ENCODE data around the gene CFAP58. TPM values are rescaled to one million over a fixed set of nuclear protein-coding genes. Genes with fewer than 3 reads are reported as not detected.

The CFAP58 gene
- total RNA-seq, 6 experiments from 2014 or later, result 0.10 to 2.9 (median 0.15) TPM; not detected in 2

DNA sequence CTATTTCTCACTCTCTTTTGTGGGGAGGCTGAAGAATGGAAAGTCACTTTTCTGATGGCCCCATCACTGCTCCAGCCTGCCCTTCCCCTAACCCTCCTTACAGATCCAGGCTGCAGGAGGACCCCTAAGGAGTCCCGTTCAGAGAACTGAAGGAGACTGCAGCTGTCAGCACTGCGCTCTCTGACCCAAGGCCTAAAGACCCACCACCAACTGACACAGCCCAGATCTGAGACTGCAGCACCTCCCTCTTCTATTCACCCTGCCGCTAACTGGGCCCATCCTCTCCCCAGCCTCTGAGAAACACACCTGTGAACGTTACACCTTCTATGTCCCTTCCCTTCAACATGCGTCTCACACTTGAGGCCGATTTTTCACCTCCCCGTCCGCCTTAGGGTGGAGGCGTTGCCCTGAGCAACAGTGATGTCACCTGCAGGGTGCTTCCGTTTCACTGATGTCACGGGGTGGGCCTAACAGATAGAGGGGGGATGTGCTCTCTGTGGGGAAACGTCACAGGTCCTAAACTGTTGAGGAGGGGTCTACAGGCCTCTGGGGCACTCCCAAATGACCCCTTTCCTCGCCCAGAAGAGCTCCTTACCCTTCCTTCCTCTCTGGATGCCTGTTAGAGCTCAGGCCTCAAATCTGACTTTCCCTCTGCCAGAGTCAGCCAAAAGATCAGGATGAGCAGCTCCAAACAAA is 20.5 kb upstream of the CFAP58 start:
- Histone ChIP-seq H3K4me1 (peaks cover 0 to 41% (median 0%) of the 10 kb centered on the region in 4 donors), H3K4me3 (no peak overlapping the region), H3K9me3 (no peaks in the 10 kb centered on the region), H3K36me3 (no peaks in the 10 kb centered on the region), H3K27me3 (no peaks in the 10 kb centered on the region), H3K27ac (peak overlapping the region in 2 of 3 donors; percentile 12 to 26)
- WGBS (ENCODE audit: insufficient coverage, low coverage, low lambda C conversion rate, missing lambda C conversion rate), result 78% methylated on average over 11 of the region's 13 CpGs
- TF ChIP-seq POLR2A (IDR thresholded peaks at IDR 0.05), result no peak
- TF ChIP-seq, protein P1, sequence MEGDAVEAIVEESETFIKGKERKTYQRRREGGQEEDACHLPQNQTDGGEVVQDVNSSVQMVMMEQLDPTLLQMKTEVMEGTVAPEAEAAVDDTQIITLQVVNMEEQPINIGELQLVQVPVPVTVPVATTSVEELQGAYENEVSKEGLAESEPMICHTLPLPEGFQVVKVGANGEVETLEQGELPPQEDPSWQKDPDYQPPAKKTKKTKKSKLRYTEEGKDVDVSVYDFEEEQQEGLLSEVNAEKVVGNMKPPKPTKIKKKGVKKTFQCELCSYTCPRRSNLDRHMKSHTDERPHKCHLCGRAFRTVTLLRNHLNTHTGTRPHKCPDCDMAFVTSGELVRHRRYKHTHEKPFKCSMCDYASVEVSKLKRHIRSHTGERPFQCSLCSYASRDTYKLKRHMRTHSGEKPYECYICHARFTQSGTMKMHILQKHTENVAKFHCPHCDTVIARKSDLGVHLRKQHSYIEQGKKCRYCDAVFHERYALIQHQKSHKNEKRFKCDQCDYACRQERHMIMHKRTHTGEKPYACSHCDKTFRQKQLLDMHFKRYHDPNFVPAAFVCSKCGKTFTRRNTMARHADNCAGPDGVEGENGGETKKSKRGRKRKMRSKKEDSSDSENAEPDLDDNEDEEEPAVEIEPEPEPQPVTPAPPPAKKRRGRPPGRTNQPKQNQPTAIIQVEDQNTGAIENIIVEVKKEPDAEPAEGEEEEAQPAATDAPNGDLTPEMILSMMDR (IDR thresholded peaks at IDR 0.05), result no peak
- intact Hi-C loops (cut with DNase I), result no loop called here
- DNase-seq (peak in 1 of 3 donors; percentile 43), ATAC-seq (no peak)

DNA sequence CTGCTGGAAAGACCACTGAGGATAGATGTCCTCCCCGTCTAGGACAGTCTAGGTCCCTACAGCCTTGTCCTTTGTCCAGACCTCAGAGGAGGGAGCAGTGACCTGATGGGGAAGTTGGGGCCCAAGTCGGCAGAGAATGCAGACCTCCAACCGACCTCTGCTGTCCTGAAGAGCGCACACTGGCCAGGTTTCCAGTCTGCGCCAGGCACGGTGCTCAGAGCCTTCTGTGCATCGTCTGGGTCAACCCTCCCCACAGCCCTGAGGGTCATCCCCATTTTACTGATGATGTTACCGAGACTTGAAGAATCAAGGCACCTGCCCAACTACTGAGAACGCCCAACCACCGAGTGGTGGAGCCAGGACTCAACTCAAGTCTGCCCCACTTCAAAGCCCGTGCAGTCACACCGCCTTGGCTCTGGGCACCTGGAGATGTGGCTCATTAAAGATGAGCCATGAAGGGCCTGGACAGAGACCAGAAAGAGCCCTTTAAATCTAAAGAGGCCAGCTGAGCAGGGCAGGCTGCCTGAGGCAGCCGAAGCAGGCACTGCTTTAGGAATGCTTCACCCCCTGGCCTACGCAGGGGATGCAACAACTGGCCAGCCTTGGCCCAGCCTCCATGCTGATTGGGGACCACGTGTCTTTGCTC is 19.8 kb upstream of the CFAP58 start:
- ATAC-seq, result no peak
- Histone ChIP-seq H3K4me3 (no peak overlapping the region), H3K4me1 (peaks cover 0 to 41% (median 0%) of the 10 kb centered on the region in 4 donors), H3K9me3 (no peaks in the 10 kb centered on the region), H3K27me3 (no peaks in the 10 kb centered on the region), H3K36me3 (no peaks in the 10 kb centered on the region), H3K27ac (peak overlapping the region in 2 of 3 donors; percentile 12 to 26)
- peak in 1 of 3 donors; percentile 39 for DNase-seq
- WGBS (ENCODE audit: insufficient coverage, low coverage, low lambda C conversion rate, missing lambda C conversion rate), result 56% methylated on average over 6 of the region's 15 CpGs
- intact Hi-C loops (cut with DNase I), result no loop called here
- TF ChIP-seq, protein P1 (IDR thresholded peaks at IDR 0.05), result no peak
- no peak for TF ChIP-seq POLR2A (IDR thresholded peaks at IDR 0.05)

DNA sequence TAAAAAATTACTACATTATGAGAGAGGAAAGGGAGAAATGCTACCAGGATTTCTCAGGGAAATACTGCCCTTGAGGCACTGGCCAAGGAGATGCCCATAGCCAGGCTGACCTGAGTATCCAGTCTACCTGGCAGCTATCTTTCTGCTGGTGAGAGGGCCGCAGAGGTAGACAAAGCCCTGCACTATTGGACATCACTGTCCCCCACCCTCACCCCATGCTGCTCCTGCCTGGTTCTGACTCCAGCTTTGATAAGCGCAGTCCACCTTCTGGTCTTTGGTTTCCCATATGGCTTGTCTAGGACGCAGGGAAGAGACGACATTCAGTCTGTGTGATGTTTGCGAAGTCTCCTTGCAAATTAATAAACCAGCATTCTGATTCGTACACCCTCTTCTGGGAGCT is 19.1 kb upstream of the CFAP58 start:
- Histone ChIP-seq H3K27ac (no peak overlapping the region), H3K4me1 (peaks cover 0 to 35% (median 0%) of the 10 kb centered on the region in 4 donors)

DNA sequence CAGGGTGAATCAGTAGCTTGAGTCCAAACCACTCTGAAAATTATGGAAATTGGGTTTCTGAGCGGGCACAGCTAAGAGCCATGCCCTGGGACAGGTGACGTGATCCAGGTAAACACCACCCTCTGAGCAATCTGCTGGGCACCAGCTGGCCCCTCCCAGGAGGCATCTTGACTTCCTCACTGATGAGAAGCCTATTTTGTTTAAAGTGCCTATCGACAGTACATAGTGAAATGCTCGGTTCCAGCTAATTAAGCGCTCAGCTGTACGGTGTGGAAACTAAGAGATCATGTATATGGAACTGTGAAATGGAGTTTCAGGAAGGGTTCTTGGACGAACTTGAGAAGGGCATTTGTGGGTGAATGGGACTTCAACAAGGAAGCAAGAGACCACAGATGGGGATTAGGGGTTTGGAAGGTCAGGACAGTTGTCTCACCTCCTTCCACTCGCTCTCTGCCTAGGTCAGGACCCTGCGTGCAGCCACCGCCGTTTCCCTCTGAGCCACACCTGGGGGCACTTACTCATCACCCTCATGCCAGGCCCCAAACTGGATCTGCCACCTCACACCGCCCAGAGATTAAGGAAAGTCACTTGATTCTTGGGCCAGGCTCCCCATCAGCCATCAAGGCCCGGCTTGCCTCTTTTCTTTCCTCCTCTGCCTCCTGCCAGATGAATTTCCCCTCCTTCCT is 18.5 kb upstream of the CFAP58 start:
- peak overlapping the region in 2 of 3 donors; percentile 96 to 97 for H3K27ac ChIP-seq
- ATAC-seq (no peak), DNase-seq (peak in 1 of 3 donors; percentile 45)
- no peaks in the 10 kb centered on the region for H3K36me3 ChIP-seq
- no peak overlapping the region for H3K4me3 ChIP-seq
- no peak for TF ChIP-seq POLR2A (IDR thresholded peaks at IDR 0.05)
- TF ChIP-seq, protein P1 (IDR thresholded peaks at IDR 0.05), result no peak
- intact Hi-C loops (cut with DNase I), result no loop called here
- no peaks in the 10 kb centered on the region for H3K27me3 ChIP-seq
- peaks cover 0 to 38% (median 2%) of the 10 kb centered on the region in 4 donors for H3K4me1 ChIP-seq
- no peaks in the 10 kb centered on the region for H3K9me3 ChIP-seq
- whole genome bisulfite sequencing (ENCODE audit: insufficient coverage, low coverage, low lambda C conversion rate, missing lambda C conversion rate), result 91% methylated on average over 4 of the region's 13 CpGs

More for the DNA sequence above, 19.1 kb upstream of the CFAP58 start:
- Histone ChIP-seq H3K36me3 (no peaks in the 10 kb centered on the region), H3K27me3 (no peaks in the 10 kb centered on the region), H3K4me3 (no peak overlapping the region), H3K9me3 (no peaks in the 10 kb centered on the region)
- DNase-seq (peak in 1 of 3 donors; percentile 35), ATAC-seq (no peak)
- no peak for TF ChIP-seq POLR2A (IDR thresholded peaks at IDR 0.05)
- TF ChIP-seq, protein P1 (IDR thresholded peaks at IDR 0.05), result no peak
- 81% methylated on average over 5 of the region's 6 CpGs for WGBS (ENCODE audit: insufficient coverage, low coverage, low lambda C conversion rate, missing lambda C conversion rate)
- intact Hi-C loops (cut with DNase I), result no loop called here
